Esophagus muscularis mucosa (tissue), 4 donors: ENCODE measurements around the gene CYLD. TPM values are rescaled to one million over a fixed set of nuclear protein-coding genes. Genes with fewer than 3 reads are reported as not detected.

Experiments used
- DNase-seq: peaks from one replicate; pipeline ENCODE4 v3.0.0-alpha.2; 2017; ENCODE audit errors: extremely low spot score
- H3K27ac ChIP-seq, 4 donors: fragments of 200-600 bp; sonication (generic); replicated peaks in 1 of 4; 1 replicate in 3 of 4; 2 replicates in 1 of 4; pipeline ENCODE4 v1.5.1; 2016 to 2019; ENCODE audit warnings: mild to moderate bottlenecking in 1 of 4
- H3K27me3 ChIP-seq, 4 donors: fragments of 200-600 bp; sonication (generic); one replicate each; pipeline versions ENCODE4 v1.5.1 to v1.6.0; 2016 to 2019
- H3K36me3 ChIP-seq, 4 donors: fragments of 200-600 bp; sonication (generic); one replicate each; pipeline ENCODE4 v1.5.1; 2016 to 2019
- H3K4me1 ChIP-seq, 4 donors: fragments of 200-600 bp; sonication (generic); one replicate each; pipeline ENCODE4 v1.5.1; 2016 to 2019
- H3K4me3 ChIP-seq, 4 donors: fragments of 200-600 bp; sonication (generic); 1 replicate in 2 of 4; 2 replicates in 2 of 4; pipeline ENCODE4 v1.5.1; 2016 to 2019; ENCODE audit warnings: mild to moderate bottlenecking in 4 of 4, moderate library complexity in 1 of 4
- H3K9me3 ChIP-seq, 4 donors: fragments of 200-600 bp; sonication (generic); 1 replicate in 3 of 4; 2 replicates in 1 of 4; pipeline ENCODE4 v1.5.1; 2016 to 2019
- EP300 ChIP-seq: sonication (generic); formaldehyde crosslinking; IDR thresholded peaks from one replicate; pipeline ENCODE4 v1.6.1; 2017; ENCODE audit warnings: antibody characterized with exemption
- POLR2A ChIP-seq: fragments of 450-650 bp; IDR thresholded peaks from one replicate; pipeline ENCODE4 v1.6.1; 2017; ENCODE audit warnings: antibody characterized with exemption, moderate library complexity, mild to moderate bottlenecking, low read depth
- POLR2AphosphoS5 ChIP-seq, 2 donors: sonication (generic); formaldehyde crosslinking; IDR thresholded peaks; one replicate each; pipeline ENCODE4 v1.6.1; 2017; ENCODE audit warnings: antibody characterized with exemption in 2 of 2
- WGBS: methylation state at CpG from one replicate; pipeline ENCODE4 v1.1.5; 2018; 5-methylcytosine and 5-hydroxymethylcytosine counted together
- intact Hi-C: fragments of 100-400 bp; cut with DNase I; formaldehyde crosslinking; loops from one replicate; pipeline ENCODE4 v1.15.1; 2023
- total RNA-seq, 4 donors: library from RNA; depleted of rRNA; stranded (reverse); fragments of >200 nt; gene quantifications; one replicate each; pipeline versions ENCODE4 v1.1.0 to v1.2.1, GENCODE V29; 2016
- TF ChIP-seq, protein P1 (sequence below), 3 experiments: fragments of 200-600 bp in 2 of 3; fragments of 450-650 bp in 1 of 3; sonication (generic) in 2 of 3; IDR thresholded peaks; one replicate each; pipeline ENCODE4 v1.5.1; 2017 to 2019; ENCODE audit warnings: antibody characterized with exemption in 3 of 3, mild to moderate bottlenecking in 2 of 3, moderate library complexity in 1 of 3

CYLD gene
- total RNA-seq, 4 donors from 2014 or later = 40.1 to 46.4 (median 40.8) TPM

DNA sequence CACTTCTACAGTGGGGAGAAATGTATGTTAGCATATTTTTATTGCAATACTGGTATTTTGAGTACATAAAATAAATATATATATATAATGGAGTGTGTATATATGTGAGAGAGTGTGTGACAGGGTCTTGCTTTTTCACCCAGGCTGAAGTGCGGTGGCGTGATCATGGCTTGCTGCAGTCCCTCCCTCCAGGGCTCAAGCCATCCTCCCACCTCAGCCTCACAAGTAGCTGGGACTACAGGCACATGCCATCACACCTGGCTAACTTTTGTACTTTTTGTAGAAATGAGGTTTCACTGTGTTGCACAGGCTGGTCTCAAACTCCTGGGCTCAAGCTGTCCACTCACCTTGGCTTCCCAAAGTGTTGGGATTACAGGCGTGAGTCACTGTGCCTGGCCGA, 4.1 kb downstream of the CYLD start:
- Histone ChIP-seq H3K27ac (peak overlapping the region in 2 of 4 donors; percentile 3 to 26), H3K36me3 (peaks cover 0 to 11% (median 5%) of the 10 kb centered on the region in 4 donors), H3K4me1 (peaks cover 22 to 78% (median 74%) of the 10 kb centered on the region in 4 donors), H3K4me3 (no peak overlapping the region), H3K27me3 (no peaks in the 10 kb centered on the region), H3K9me3 (no peaks in the 10 kb centered on the region)
- DNase-seq = no peak
- intact Hi-C loops = loop anchor here (10.0 kb wide), 1 partner anchor 51 kb away; the partner anchor contains the start of gene NOD2
- 94% methylated on average over 4 of the region's 4 CpGs for WGBS
- TF ChIP-seq POLR2A = no peak
- no peak for TF ChIP-seq POLR2AphosphoS5 (IDR thresholded peaks at IDR 0.05)
- TF ChIP-seq EP300 = no peak
- TF ChIP-seq, protein P1, sequence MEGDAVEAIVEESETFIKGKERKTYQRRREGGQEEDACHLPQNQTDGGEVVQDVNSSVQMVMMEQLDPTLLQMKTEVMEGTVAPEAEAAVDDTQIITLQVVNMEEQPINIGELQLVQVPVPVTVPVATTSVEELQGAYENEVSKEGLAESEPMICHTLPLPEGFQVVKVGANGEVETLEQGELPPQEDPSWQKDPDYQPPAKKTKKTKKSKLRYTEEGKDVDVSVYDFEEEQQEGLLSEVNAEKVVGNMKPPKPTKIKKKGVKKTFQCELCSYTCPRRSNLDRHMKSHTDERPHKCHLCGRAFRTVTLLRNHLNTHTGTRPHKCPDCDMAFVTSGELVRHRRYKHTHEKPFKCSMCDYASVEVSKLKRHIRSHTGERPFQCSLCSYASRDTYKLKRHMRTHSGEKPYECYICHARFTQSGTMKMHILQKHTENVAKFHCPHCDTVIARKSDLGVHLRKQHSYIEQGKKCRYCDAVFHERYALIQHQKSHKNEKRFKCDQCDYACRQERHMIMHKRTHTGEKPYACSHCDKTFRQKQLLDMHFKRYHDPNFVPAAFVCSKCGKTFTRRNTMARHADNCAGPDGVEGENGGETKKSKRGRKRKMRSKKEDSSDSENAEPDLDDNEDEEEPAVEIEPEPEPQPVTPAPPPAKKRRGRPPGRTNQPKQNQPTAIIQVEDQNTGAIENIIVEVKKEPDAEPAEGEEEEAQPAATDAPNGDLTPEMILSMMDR (IDR thresholded peaks at IDR 0.05) = no peak

DNA sequence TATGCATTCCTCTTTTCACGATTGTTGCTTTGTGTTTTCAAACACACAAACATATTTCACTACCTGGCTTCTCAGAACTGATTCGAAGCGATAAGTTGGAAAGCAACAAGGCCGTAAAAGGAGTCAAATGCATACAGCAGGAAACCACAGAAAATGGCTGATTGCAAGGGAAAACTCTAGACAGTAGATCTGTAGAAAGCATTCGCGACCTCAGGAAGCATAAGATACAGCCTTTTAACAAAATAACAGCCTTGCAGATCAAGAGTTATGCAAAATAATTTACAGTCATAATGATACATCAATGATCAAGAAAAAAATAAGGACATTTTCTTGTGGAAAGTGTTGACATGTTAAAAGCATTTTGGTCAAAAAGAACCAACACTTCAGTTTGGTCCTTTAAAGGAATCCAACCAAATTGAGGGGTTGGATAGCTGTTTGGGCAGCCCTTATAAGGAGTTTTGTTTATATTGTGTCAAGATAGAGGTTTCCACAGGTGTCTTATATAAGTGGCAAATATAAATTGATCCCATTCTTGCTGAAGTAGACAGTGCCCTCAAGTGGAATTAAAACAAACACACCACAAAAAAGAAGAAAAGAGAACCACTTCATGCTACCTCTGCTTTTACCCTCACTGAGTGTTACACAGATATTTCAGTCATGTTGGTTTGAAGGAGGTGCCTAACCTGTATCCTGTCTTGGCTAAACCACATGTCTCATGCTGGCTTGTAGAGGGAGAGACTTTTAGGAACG, 5.5 kb downstream of the CYLD start:
- no peak for TF ChIP-seq POLR2A
- TF ChIP-seq, protein P1 (IDR thresholded peaks at IDR 0.05) = peak; percentile 34 to 42 (median 36)
- H3K27ac ChIP-seq = peak overlapping the region in 3 of 4 donors; percentile 5 to 29 (median 19)
- WGBS = 58% methylated on average over 7 of the region's 7 CpGs
- DNase-seq = no peak
- no peak overlapping the region for H3K4me3 ChIP-seq
- intact Hi-C loops = loop anchor here (10.0 kb wide), 1 partner anchor 53 kb away; the partner anchor contains the start of gene NOD2
- no peaks in the 10 kb centered on the region for H3K27me3 ChIP-seq
- peaks cover 0 to 19% (median 14%) of the 10 kb centered on the region in 4 donors for H3K36me3 ChIP-seq
- H3K4me1 ChIP-seq = peaks cover 22 to 79% (median 74%) of the 10 kb centered on the region in 4 donors
- no peaks in the 10 kb centered on the region for H3K9me3 ChIP-seq

DNA sequence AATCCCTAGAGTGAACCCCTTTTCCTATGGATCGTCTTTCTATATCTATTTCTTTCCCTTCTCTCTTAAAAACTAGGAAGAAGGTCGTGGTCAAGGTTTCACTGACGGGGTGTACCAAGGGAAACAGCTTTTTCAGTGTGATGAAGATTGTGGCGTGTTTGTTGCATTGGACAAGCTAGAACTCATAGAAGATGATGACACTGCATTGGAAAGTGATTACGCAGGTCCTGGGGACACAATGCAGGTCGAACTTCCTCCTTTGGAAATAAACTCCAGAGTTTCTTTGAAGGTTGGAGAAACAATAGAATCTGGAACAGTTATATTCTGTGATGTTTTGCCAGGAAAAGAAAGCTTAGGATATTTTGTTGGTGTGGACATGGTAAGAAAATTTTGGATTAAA, 9.6 kb downstream of the CYLD start:
- 79% methylated on average over 6 of the region's 6 CpGs for WGBS
- peaks cover 10 to 52% (median 36%) of the 10 kb centered on the region in 4 donors for H3K36me3 ChIP-seq
- DNase-seq = no peak
- no peak overlapping the region for H3K4me3 ChIP-seq
- intact Hi-C loops = no loop called here
- no peak for TF ChIP-seq POLR2AphosphoS5 (IDR thresholded peaks at IDR 0.05)
- no peak for TF ChIP-seq EP300
- TF ChIP-seq, protein P1 (IDR thresholded peaks at IDR 0.05) = no peak
- no peak for TF ChIP-seq POLR2A
- no peaks in the 10 kb centered on the region for H3K9me3 ChIP-seq
- H3K4me1 ChIP-seq = peaks cover 4 to 44% (median 35%) of the 10 kb centered on the region in 4 donors
- no peak overlapping the region for H3K27ac ChIP-seq
- no peaks in the 10 kb centered on the region for H3K27me3 ChIP-seq

DNA sequence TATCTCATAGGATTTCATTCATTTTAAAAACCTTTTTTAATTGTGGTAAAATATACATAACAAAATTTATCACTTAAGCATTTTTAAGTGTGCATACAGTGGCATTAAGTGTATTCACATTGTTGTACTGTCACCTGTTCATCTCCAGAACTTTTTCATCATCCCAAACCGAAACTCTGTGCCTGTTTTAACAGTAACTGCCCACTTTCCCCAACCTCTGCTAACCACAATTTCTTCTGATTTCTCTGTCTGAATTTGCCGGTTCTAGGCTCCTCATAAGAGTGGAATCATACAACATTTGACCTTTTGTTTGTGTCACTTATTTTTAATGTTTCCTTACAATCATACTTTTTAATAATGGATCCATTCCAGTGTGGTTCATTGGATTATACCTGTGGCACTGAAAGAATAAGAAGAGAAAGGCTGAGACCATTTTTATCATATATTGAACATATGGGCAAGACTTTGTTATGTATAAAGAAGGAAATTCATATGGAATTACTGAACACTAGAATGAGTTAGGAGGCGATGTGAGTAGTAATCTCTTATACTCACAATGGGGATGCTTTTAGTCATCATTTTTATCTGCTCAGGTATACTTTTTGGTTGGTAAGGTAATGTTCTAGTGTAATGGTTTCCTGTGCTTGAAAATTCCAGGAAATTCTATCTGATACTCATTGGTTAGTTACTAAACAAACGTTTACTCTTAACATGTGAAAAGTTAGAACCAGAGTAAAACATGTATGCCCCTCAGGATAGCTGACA, 10.8 kb downstream of the CYLD start:
- WGBS = 92% methylated on average over 4 of the region's 4 CpGs
- H3K9me3 ChIP-seq = no peaks in the 10 kb centered on the region
- no peak overlapping the region for H3K27ac ChIP-seq
- no peaks in the 10 kb centered on the region for H3K27me3 ChIP-seq
- peaks cover 3 to 39% (median 25%) of the 10 kb centered on the region in 4 donors for H3K4me1 ChIP-seq
- no peak overlapping the region for H3K4me3 ChIP-seq
- intact Hi-C loops = no loop called here
- TF ChIP-seq POLR2AphosphoS5 (IDR thresholded peaks at IDR 0.05) = no peak
- TF ChIP-seq EP300 = no peak
- TF ChIP-seq POLR2A = no peak
- TF ChIP-seq, protein P1 (IDR thresholded peaks at IDR 0.05) = no peak
- DNase-seq = no peak
- H3K36me3 ChIP-seq = peaks cover 10 to 52% (median 36%) of the 10 kb centered on the region in 4 donors
